Left hindlimb (tissue), 1 donor: ENCODE results near the gene ACAT2.
A peak's percentile ranks its signal among the peaks of the same experiment; 100 is the strongest.
"Not testable (repeated sequence)": the region's sequence is repeated elsewhere in the genome, so short reads cannot be mapped to it uniquely, and the experiment has no call there.

Experiments used
- DNase-seq: peaks from one replicate; pipeline ENCODE4 v3.0.0-alpha.2; 2018

Gene ACAT2

DNA sequence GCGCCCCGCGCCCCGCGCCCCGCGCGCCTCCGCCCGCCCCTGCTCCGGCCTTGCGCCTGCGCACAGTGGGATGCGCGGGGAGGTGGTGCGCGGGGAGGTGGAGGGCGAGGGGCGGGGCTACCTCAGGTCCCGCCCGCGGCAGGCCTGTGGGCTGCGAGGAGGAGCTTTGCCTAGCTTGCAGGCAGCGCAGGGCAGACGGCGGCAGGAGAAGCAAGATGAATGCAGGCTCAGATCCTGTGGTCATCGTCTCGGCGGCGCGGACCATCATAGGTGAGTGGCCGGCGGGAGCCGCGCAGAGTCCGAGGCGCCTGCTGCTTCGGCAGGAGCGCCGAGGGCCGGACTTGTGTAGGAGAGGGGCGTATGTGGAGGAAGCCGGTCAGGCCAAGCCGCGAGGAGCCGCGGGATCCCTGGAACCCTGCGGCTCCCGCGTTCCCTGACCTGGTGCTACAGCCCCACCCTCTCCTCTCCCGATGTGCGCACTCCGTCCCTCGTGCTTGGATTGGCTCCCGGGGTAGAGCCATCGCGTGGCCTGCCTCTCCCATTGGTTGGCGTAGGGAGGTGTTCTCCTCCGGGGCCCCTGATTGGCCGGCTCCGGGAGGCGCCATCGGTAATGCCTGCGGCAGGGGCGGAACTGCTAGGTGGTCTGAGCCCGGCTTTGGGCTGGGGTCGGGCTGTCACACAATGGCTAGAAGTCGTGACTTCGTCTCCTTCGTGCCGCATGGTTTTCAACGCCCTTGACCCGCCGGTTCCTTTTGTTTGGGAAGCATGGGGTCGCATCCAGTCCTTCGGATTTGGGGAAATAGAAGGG lies at the start of gene ACAT2:
ACAT2 (plus strand) TSS at position 173 of the 808 bp plus-strand sequence; CDS start at position 216, 43 bp downstream.
- DNase-seq: peak; percentile 97

DNA sequence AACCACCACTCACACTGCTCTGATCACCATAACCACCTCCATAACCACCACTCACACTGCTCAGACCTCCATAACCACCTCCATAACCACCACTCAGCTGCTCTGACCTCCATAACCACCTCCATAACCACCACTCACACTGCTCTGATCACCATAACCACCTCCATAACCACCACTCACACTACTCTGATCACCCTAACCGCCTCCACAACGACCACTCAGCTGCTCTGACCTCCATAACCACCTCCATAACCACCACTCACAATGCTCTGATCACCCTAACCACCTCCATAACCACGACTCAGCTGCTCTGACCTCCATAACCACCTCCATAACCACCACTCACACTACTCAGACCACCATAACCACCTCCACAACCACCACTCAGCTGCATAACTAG lies 49.5 kb upstream of the ACAT2 start:
- not testable (repeated sequence) for DNase-seq

DNA sequence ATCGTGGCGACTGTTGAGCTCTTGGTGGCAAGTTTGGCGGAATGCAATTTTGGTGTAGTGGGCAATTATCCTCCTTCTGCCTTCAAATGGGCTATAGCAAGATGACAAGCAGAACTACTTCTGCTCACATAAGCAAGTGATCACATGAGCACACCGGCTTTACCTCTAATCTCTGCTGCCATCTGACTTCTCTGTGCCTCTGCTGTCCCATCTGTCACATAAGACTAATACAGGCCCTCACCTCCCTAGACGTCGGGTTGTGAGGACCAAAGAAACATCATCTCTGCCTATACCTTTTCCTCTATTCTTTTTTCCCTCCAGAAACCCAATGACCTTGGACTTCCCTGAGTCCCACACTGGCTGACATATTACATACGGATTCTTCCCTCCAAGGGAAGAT lies 47.9 kb upstream of the ACAT2 start:
- no peak for DNase-seq

DNA sequence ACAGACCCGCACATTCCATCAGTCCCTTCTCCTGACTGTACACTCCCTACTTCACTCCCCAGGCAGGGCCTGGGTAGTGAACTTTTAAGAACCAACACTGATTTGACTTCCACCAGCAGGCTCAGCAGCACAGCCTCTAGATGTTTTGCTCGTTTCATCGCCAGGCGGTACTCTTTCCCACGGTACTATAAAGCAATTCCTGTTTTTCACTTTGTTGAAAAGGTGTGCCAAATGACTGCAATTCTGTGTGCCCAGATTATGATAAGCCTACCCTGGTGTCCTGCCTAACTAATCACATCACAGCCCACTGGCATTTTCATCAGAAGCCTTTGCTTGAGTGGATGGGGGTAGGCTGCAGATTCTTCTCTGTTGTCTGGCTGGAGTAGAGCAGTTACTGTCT lies 47.4 kb upstream of the ACAT2 start:
- no peak for DNase-seq

DNA sequence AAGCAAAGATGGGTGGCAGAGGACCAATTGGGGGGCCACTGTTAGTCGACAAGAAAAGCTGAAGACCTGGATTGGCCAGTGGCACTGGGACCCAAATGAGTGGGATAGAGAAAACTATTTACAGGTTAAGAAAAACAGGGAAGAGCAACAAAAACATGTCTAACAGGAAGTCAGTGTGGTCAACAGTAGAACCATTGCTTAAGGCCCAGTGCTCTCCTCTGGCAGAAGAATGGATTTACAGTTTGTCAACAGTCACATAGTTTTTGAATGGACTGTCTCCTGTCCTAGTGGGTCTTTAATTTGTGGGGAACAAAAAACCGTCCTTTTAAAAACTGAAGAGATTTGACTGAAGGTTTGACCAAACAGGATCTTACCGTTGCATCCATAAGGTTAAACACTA lies 46.7 kb upstream of the ACAT2 start:
- DNase-seq: no peak

DNA sequence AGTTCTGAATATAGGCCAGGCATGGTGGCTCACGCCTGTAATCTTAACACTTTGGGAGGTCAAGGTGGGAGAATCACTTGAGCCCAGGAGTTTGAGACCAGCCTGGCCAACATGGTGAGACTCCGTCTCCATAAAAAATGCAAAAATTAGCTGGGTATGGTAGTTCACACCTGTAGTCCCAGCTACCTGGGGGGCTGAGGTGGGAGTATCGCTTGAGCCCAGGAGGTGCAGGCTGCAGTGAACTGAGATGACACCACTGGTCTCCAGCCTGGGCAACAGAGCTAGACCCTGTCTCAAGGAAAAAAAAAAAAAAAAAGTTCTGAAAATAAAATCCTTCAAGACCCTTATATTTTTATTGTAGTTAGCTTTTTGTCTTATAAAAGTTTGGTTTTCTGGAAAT lies 46.2 kb upstream of the ACAT2 start:
- no peak for DNase-seq

DNA sequence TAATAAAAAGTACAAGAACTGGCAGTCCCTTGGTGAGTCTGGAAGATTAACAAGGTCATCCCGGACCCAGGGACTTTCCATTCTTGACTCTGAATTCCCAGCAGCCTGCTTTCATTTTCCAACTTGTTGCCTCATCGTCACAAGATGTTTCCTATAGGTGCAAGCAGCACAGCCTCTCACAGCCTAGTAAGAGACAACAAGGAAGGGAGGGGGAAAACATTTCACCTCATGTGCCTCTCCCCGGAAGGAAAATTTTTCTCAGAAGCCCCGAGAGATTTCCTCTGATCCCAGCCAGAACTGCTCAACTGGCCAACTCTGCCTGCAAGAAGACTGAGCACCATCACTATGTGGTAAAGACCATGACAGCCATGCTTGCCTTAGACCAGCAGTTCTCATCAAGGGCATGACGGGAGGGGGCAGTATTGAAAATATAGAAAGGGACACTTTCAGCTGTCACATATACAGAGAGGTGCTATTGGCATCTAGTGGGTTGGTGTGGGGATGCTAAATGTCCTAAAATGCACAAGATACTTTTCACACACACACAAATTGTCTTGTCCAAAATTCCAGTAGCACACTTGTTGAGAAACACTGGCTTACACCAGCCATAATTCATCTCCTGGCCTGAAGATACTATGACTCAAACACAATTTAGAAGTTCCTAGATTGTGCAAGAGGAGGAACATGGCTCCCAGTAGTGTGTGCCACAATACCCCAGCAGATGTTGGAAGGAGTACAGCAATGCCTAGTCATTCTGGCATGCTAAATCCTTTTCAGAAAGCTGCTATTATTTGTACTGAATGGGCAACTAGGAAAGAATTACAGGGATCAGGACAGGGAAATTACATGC lies 45.4 kb upstream of the ACAT2 start:
- no peak for DNase-seq

DNA sequence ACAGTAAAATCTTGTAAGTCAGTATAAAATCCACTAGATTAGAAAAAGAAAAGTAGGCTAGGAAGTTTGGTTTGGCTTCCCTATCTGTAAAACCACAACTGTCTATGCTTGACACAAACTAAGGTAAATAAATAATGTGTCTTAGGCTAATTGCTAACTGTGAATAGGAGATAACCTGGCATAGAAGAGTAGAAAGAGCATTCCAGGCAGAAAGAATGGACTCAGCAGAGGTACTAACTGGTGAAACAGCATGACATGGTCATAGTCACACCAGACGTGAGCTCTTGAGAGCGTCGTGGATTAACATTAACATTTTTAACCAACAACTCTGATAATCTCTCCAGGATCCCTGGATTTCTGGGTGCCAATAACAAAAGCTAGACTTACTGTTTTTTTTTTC lies 43.2 kb upstream of the ACAT2 start:
- no peak for DNase-seq

DNA sequence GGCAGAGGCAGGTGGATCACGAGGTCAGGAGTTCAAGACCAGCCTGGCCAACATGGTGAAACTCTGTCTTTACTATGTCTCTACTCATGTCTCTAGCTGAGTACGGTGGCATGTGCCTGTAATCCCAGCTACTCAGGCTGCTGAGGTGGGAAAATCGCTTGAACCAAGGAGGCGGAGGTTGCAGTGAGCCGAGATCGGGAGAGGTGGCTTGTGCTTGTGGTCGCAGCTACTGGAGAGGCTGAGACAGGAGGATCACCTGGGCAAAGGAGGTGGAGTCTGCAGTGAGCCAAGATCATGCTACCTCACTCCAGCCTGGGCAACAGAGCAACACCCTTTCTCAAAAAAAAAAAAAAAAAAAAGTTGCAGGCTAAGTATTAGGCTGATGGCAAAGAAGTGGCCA lies 42.6 kb upstream of the ACAT2 start:
- DNase-seq: no peak

DNA sequence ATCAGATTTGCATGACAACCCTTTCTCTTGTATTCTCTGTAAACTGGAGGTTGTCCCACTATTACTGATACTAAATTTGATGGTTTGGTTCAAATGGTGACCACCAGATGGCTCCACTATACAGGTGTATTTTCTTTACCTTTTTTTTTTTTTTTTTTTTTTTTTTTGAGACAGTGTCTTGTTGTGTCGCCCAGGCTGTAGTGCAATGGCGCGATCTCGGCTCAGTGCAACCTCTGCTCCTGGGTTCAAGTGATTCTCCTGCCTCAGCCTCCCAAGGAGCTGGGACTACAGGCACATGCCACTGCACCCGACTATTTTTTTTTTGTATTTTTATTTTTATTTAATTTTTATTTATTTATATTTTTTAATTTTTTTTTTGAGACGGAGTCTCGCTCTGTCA lies 41.1 kb upstream of the ACAT2 start:
- no peak for DNase-seq

DNA sequence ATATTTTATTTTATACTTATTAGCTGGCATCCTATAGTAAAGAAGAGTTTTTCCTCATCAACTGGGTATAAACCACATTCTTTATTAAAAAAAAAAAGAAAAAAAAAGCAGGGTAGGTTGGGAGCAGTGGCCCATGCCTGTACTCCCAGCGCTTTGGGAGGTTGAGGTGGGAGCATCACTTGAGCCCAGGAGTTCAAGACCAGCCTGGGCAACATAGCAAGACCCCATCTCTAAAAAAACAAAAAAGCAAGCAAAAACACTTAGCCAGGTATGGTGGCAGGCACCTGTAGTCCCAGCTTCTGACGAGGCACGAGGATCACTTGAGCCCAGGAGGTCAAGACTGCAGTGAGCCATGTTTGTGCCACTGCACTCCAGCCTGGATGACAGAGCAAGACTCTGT lies 39.9 kb upstream of the ACAT2 start:
- not testable (repeated sequence) for DNase-seq

DNA sequence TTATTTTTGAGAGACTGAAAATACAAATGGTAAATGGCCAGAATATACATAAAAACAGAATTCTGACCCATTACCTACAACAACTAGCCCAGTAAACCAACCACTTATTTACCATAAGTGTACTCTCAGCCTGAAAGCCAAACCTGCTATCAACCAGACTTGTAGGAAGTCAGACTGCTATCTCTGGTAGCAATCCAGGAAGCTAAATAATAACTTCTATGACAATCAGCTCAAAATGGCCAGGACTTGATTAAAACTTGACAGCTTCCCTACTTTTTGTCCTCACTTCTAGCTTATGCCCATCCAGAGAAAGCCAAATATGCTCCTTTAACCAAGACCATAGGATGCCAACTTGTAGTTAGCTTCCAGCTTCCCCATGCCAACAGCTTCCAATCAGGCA lies 39.2 kb upstream of the ACAT2 start:
- no peak for DNase-seq

DNA sequence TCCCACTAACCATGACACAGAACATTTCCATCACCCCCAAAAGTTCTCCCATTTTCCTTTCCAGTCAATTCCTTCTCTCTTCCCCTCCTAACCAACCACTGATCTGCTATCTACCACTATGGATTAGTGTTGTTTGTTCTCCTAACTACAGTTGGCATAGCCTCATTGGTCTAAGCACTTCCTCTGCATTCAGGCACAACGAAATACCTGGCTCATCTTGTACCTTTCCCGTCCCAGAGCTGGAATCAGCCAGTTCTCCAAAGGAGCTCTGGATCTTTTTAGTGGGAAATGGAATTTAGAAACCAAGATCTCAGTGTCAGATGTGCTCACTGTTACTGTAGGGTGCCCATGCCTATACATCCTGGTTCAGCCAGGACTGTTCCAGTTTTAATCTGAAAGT lies 38.6 kb upstream of the ACAT2 start:
- no peak for DNase-seq

DNA sequence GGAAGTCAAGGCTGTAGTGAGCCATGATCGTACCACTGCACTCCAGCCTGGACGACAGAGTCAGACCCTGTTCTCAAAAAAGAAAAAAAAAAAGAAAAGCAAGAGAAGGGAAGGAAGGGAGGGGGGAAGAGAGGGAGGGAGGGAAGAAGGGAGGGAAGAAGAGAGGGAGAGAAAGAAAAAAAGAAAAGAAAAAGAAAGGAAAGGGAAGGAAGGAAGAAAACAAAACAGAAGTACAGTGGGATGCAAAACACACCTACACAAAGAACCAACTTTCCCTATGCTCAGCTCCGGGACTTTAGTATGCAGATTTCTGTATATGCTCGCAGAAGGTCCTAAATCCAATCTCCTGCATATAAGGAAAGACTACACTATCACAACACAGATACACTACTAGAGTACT lies 37.1 kb upstream of the ACAT2 start:
- no peak for DNase-seq

DNA sequence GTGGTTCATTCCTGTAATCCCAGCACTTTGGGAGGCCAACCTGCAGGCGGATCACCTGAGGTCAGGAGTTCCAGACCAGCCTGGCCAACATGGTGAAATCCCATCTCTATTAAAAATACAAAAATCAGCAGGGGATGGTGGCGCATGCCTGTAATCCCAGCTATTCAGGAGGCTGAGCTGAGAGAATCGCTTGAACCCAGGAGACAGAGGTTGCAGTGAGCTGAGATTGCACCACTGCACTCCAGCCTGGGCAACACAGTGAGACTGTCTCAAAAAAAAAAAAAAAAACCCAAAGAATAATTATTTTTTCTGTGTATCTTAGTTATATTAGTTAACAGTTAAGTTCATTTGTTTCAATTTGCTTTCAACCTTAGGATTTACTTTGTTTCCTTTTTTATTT lies 36.6 kb upstream of the ACAT2 start:
- not testable (repeated sequence) for DNase-seq

DNA sequence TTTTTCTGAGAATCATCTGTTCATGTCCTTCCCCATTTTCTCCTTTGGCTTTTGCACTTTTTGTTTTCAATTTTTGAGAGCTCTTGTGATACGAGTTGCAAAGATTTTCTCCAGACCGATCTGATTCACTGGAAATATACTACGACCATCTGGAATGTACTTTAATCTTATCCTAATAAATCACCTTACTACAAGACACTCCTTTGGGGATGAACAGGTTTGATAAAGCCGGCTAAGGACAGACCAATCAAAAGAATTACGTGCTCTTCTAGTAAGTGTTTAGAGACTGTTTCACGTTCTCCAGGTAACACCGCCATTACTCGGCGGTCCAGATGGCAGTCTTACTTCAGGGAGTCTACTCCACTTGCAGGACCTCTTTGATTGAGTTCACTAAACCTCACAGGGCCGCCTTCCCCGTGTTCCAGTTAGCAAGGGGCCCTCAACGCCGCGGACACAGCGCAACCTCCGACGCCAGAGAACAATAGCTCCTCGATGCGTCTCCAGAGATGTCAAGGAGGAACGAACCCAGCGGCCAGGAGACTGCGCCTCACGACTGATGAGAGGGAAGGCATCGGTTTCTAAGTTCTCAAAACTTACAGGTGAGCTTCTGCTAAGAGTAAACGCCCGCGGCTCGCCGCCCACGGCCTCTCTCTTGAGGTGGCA lies 35.5 kb upstream of the ACAT2 start:
- DNase-seq: no peak

DNA sequence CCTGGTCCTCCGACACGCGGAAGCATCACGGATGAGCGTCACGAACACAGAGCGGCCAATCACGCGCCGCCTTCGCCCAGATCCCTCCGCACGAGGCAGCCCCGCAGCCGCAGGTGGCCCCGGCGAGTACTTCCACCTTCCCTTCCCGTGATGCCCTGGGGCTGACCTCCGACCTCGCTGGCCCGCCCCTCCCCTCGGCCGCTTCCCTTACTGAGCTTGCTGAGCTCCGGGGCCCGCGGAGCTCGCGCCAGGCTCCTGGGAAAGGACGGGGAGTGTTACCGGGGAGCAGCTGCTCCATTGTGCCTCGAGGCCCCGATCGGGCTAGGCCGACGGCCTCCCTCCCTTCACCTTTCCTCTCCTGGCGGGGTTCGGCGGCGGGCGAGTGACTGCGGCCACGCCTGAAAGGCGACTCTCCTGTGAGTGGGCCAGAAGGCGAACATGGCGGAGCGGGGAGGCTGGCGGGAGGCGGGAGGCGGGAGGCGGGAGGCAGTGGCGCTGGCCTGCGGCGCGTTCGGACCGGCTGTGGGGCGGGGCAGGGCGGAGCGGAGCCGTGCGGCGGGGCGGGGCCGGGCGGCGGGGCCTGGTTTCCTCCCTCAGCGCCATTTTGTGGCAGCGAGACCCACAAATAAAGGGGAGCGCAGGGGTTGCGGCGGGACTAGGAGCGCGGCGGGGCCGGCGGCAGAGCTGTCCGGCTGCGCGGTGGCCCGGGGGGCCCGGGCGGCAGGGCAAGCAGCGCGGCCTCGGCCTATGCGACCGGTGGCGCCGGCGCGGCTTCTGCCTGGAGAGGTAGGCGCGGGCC lies 34.7 kb upstream of the ACAT2 start, which contains the start of gene WTAP:
WTAP (plus strand) TSS at position 589 of the 799 bp plus-strand sequence. CDS start 8,760 bp downstream, outside the sequence.
- DNase-seq: peak; percentile 96

DNA sequence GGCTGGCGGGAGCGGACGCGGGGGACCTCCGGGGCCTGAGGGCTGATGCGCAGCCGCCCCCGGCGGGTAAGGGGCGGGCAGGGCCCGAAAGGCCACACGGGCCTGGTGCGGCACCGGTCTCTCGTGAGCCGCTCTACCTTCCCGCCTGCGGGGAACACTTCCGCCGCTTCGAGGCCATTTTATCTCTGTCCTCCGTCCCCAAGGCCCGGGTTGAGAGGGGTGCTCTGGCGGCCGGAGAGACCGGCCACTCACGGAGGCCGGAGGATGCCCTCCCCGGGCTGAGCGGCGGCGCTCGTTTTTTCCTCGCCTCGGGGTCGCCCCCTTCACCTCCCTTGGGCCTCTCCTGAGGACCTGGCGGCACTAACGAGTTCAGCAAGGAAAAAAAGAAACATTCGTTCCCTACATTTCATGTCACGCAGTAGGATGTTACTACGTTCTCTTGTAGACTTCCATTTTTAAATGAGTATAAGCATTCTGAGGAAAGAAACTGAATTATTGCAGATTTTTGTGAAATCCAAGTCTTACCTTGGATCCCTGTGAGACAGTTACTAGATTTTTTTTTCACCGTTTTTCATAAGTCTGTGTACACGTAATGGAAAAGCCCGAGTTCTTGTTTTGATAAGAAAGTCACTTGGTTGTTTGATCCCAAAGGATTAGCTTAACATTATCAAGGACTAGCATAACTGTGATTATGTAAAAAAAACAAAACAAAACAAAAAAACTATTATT lies 34.0 kb upstream of the ACAT2 start:
- no peak for DNase-seq

DNA sequence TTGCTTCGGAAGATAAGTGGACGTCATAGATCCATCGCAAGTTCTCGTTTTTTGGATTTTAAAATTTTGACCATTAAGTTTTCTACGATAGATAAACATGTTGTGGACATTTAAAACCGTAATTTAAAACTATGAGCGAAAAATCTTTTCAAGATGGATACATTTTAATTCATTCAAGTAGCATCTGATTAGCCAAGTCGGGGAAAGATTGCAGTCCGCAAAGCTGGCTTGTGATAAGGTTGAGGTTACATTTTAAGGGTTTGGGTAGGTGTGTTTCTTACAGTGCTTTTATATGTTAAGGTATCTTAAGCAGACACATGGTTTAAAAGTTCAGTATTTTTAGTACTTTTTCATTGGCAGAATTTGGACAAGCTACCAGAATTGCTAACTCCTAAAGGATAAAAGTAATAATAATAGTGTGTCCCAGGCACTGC lies 33.3 kb upstream of the ACAT2 start:
- no peak for DNase-seq

DNA sequence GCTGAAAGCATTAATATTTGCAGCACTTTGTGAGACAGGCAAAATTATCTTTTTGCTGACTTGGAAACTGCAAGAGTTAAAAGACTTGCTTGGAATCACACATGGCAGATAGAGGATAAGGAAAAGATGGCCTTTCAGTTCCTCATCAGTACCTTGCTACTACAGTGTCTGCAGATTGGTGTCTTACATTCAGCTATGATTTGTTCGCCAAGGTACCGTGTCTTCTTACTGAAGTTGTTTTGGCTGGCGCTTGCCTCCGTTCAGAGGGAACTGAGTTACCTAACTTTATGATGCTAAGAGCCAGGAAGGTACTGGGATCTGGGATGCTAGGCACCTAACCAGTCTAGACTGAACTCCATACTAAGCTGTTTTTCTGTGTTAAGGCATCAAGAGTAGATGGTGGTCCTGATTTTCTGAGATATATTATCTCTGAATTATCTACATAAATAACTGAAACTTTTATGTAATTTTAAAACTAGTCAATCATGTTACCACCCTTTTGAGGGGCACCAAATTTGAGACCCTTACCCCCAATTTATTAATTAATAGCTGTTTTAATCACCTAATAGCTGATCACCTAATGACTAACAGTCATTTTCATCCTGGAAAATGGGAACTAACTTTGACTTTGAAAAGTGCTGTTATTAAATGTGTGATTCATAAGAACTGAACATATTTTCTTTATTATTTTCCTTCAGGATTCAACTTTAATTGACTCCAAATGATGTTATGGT lies 32.1 kb upstream of the ACAT2 start:
- no peak for DNase-seq

DNA sequence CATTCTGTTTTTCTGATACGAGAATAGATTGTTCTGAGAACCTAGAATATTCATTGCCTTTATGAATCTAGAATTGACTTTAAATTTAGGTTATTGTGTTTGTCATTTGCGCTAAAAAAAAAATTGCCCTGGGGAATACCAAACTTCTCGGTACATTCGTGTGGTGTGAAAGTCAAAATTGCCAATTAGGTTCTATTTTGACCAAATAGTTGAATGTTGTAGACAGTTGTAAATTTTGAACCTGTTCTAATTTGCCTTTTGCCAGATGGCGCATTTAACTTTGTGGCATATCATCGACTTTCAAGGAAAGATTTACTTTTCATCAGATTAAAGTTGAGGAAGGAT lies 31.5 kb upstream of the ACAT2 start:
- DNase-seq: no peak
